ENCODE measurements around the gene MACROD1. TPM values are rescaled to one million over a fixed set of nuclear protein-coding genes. Genes with fewer than 3 reads are reported as not detected.

The MACROD1 gene
- total RNA-seq, 1 donor from 2014 or later: 4.1 TPM

DNA sequence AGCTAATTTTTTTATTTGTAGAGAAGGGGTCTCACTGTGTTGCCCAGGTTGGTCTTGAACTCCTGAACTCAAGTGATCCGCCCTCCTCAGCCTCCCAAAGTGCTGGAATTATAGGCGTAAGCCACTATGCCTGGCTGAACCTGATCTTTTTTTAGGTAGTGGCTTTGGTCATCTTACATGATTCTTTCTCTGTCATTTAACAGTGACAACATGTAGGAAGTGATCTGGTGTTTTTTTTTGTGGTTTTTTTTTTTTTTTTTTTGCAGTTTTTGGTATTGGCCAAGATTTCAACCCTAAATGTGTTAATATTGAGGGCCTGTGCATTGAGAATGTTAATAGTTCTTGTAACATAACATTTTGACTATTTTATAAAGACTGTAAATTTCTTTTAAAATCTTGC, 32.6 kb upstream of the MACROD1 start:
- H3K4me3 Mint-ChIP-seq (ENCODE audit: unreplicated experiment): no peak overlapping the region
- peaks cover 7% of the 10 kb centered on the region for H3K27me3 Mint-ChIP-seq (ENCODE audit: unreplicated experiment)
- DNase-seq (ENCODE audit: low spot score): no peak
- H3K27ac Mint-ChIP-seq (ENCODE audit: unreplicated experiment): no peak overlapping the region
- TF ChIP-seq, protein P1, sequence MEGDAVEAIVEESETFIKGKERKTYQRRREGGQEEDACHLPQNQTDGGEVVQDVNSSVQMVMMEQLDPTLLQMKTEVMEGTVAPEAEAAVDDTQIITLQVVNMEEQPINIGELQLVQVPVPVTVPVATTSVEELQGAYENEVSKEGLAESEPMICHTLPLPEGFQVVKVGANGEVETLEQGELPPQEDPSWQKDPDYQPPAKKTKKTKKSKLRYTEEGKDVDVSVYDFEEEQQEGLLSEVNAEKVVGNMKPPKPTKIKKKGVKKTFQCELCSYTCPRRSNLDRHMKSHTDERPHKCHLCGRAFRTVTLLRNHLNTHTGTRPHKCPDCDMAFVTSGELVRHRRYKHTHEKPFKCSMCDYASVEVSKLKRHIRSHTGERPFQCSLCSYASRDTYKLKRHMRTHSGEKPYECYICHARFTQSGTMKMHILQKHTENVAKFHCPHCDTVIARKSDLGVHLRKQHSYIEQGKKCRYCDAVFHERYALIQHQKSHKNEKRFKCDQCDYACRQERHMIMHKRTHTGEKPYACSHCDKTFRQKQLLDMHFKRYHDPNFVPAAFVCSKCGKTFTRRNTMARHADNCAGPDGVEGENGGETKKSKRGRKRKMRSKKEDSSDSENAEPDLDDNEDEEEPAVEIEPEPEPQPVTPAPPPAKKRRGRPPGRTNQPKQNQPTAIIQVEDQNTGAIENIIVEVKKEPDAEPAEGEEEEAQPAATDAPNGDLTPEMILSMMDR (IDR thresholded peaks at IDR 0.05; ENCODE audit: unreplicated experiment): no peak
- peaks cover 54% of the 10 kb centered on the region for H3K36me3 Mint-ChIP-seq (ENCODE audit: low read depth, unreplicated experiment)
- H3K9me3 Mint-ChIP-seq (ENCODE audit: unreplicated experiment): no peaks in the 10 kb centered on the region
- peaks cover 4% of the 10 kb centered on the region for H3K4me1 Mint-ChIP-seq (ENCODE audit: unreplicated experiment)

DNA sequence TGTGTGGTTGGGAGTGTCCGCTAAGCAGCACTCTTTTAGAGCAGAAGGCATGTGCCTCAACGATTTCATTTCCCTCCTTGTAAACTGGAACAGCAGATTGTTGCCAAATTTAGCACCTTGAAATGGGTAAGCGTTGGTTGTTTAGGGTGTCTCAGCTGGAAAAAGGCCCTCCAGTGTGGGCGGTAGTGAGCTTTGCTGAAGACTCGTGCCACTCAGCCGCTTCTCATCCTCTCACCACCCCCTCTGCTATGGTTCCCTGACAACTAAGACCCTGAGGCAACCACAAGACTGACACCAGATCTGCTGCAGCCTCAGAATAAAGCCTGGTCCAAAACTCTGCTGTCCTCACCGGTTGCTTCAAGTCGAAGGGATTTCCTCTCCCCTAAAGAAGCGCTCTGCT, 30.7 kb upstream of the MACROD1 start:
- H3K4me1 Mint-ChIP-seq (ENCODE audit: unreplicated experiment): no peaks in the 10 kb centered on the region
- peaks cover 3% of the 10 kb centered on the region for H3K27me3 Mint-ChIP-seq (ENCODE audit: unreplicated experiment)
- peaks cover 49% of the 10 kb centered on the region for H3K36me3 Mint-ChIP-seq (ENCODE audit: low read depth, unreplicated experiment)
- no peak for DNase-seq (ENCODE audit: low spot score)
- no peak overlapping the region for H3K4me3 Mint-ChIP-seq (ENCODE audit: unreplicated experiment)
- no peaks in the 10 kb centered on the region for H3K9me3 Mint-ChIP-seq (ENCODE audit: unreplicated experiment)
- H3K27ac Mint-ChIP-seq (ENCODE audit: unreplicated experiment): no peak overlapping the region
- TF ChIP-seq, protein P1 (IDR thresholded peaks at IDR 0.05; ENCODE audit: unreplicated experiment): no peak

DNA sequence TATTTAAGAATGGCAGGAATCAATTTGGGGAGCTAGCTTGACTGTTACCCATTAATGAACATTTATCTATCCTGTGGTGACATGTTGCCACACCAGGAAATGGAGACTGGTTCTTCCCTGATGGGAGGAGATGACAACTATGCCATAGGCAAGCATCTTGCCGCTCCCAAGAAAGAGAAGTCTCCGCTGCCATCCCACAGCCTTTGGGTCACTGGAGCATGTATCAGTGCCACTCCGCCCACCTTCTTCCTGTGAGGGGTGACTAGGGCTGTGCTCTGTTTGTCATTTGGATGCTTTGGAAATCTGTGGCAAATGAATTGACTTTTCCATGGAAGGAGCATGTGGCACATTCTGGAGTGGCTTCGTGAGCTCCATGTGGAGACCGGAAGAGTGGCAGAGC, 26.5 kb upstream of the MACROD1 start:
- H3K27ac Mint-ChIP-seq (ENCODE audit: unreplicated experiment): no peak overlapping the region
- peaks cover 2% of the 10 kb centered on the region for H3K27me3 Mint-ChIP-seq (ENCODE audit: unreplicated experiment)
- TF ChIP-seq, protein P1 (IDR thresholded peaks at IDR 0.05; ENCODE audit: unreplicated experiment): no peak
- DNase-seq (ENCODE audit: low spot score): no peak
- H3K9me3 Mint-ChIP-seq (ENCODE audit: unreplicated experiment): no peaks in the 10 kb centered on the region
- no peak overlapping the region for H3K4me3 Mint-ChIP-seq (ENCODE audit: unreplicated experiment)
- peaks cover 3% of the 10 kb centered on the region for H3K4me1 Mint-ChIP-seq (ENCODE audit: unreplicated experiment)
- peaks cover 33% of the 10 kb centered on the region for H3K36me3 Mint-ChIP-seq (ENCODE audit: low read depth, unreplicated experiment)

DNA sequence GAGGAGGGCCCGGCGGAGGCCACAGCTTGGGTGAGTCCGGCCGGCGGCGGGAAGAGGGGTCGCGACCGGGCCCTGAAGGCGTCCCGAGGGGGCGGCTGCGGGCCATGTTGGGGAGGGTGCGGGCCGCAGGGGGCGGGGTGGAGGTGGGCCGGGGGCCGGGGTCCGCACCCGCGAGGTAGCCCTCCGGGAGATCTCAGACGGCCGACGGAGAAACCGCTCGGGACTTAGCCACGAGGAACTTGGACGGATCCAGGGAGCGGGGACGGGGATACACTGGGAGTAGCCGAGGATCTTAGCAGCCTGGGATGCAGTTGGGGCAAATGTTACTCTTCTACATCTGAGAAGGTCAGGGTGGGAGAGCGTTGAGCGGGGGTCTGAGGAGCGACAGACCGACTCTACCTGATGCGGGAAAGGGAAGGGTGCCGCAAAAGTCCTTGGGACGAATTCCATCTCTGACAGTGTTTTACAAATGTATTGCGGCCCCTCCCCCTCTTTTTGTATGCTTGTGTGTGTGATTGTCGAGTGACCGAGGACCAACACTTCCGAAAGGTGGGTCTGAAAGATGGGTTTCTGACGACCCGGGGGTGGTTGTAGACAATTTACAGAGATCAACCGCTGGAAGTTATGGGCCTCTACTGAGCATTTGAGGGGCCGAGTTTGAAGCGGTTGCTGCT, 20.7 kb upstream of the MACROD1 start:
- Mint-ChIP-seq H3K36me3 (ENCODE audit: low read depth, unreplicated experiment) (peaks cover 3% of the 10 kb centered on the region), H3K27ac (ENCODE audit: unreplicated experiment) (no peak overlapping the region), H3K4me1 (ENCODE audit: unreplicated experiment) (peaks cover 11% of the 10 kb centered on the region), H3K4me3 (ENCODE audit: unreplicated experiment) (no peak overlapping the region), H3K27me3 (ENCODE audit: unreplicated experiment) (peaks cover 14% of the 10 kb centered on the region), H3K9me3 (ENCODE audit: unreplicated experiment) (no peaks in the 10 kb centered on the region)
- no peak for DNase-seq (ENCODE audit: low spot score)
- TF ChIP-seq, protein P1 (IDR thresholded peaks at IDR 0.05; ENCODE audit: unreplicated experiment): no peak

DNA sequence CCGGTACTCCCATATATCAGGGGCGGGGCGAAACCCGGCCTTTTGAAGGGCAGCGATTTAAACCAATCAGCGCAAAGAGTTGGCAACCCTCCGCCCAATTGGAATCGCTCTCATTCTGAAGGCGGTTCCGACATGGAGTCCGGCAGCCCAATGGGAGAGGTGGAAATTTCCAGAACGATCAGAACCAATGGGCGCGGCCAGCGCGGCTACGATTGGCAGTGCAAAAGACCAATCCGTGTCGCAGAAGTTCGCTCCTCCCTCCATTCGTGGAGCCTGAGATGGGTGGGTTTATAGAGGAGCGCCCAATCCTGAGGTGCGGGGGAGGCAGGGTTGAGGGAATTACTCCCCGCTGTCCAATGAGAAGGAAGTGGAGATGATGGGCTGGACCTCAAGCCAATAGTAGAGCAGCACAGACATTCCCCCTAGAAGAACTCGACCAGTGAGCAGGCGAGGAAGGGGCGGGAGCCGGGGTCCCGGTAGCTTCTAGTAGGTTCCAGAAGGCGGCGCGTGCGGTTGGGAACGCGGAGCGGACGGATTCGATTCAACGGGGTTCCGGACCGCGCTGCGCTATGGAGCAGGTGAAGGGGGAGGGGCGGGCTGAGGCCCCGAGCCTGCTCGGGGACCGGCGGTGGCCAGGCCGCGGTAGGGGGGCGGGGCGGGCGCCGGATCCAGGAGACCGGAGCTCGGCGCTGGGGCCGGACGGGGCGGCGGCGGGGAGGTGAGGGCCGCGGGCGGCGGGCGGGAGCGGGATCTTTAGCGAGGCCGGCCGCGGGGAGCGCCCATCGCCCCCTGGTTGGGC, 20.0 kb upstream of the MACROD1 start, which contains the start of gene STIP1:
TSS of gene STIP1 (plus strand) at position 479 of the 799 bp plus-strand sequence. CDS start at position 570, 91 bp downstream.
- no peaks in the 10 kb centered on the region for H3K9me3 Mint-ChIP-seq (ENCODE audit: unreplicated experiment)
- peak within 1 kb of the TSS; percentile 88 for H3K27ac Mint-ChIP-seq (ENCODE audit: unreplicated experiment)
- peaks cover 11% of the 10 kb centered on the region for H3K4me1 Mint-ChIP-seq (ENCODE audit: unreplicated experiment)
- DNase-seq (ENCODE audit: low spot score): peak; percentile 97
- H3K4me3 Mint-ChIP-seq (ENCODE audit: unreplicated experiment): peak within 1 kb of the TSS; percentile 96
- peaks cover 3% of the 10 kb centered on the region for H3K36me3 Mint-ChIP-seq (ENCODE audit: low read depth, unreplicated experiment)
- H3K27me3 Mint-ChIP-seq (ENCODE audit: unreplicated experiment): peaks cover 14% of the 10 kb centered on the region
- TF ChIP-seq, protein P1 (IDR thresholded peaks at IDR 0.05; ENCODE audit: unreplicated experiment): no peak
